GM18870 (cell line): Measurements from ENCODE around the gene RRP36.

Experiments used
- ATAC-seq: cut with Tn5 transposase; IDR thresholded peaks from one replicate; pipeline ENCODE4 v1.9.1; 2021; ENCODE audit warnings: moderate library complexity; ENCODE audit not compliant: unreplicated experiment

The RRP36 gene

DNA sequence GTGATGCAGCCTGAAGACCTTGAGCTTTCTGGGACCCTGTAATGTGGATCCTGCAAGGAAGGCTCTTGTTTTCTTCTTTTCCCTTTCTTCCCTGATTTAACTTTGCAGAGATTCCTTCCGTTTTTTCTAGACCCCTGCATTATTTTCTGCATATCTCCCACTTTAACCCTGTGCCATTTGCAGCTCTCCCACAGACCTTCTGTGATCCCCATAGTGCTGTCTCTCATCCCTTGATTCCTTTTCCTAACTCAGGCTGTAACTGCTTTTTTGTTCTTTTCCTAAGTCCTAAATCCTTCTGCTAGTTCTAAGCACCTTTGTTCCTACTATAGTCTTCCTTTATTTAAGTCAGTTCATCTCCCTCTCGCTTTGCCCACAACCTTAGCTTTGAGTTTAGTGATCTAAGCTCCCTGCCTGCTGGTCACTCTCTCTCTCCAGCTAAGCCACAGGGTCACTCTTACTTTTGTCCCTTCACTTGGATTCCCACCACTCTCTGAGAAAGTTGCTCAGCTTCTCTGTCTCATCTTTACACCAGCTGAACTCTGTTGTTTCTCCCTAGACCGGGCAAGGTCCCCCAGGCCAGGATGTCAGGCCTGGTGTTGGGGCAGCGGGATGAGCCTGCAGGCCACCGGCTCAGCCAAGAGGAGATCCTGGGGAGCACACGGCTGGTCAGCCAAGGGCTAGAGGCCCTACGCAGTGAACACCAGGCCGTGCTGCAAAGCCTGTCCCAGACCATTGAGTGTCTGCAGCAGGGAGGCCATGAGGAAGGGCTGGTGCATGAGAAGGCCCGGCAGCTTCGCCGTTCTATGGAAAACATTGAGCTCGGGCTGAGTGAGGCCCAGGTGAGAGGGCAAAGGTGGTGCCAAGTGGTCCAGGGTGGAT lies 39.6 kb downstream of the RRP36 start:
- ATAC-seq = no peak

DNA sequence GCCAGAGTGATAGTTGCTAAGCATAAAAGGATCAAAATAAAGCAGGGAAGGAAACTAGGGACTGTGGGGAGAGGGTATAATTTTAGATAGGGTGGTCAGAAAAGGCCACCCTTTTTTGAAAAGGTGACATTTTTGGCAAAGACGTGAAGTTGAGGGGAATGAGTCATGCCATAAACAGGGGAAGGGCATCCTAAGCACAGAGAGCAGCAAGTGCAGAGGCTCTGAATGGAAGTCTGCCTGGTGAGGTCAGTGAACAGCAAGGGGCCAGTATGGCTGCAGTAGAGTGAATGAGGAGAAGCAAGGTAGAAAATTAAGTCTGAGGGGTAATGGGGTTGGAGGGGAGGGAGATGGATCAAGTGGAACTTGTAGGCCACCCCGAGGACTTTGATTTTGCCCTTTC lies 40.4 kb downstream of the RRP36 start:
- ATAC-seq = no peak

DNA sequence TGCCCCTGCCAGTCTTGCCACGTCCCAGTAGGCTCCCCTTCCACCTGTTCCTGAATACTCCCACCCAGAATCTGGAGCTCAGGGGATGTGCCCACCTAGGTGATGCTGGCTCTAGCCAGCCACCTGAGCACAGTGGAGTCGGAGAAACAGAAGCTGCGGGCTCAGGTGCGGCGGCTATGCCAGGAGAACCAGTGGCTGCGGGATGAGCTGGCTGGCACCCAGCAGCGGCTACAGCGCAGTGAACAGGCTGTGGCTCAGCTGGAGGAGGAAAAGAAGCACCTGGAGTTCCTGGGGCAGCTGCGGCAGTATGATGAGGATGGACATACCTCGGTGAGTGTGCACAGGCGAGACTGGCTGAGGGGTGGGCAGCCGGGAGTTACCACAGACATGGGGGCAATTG lies 41.4 kb downstream of the RRP36 start:
- no peak for ATAC-seq

DNA sequence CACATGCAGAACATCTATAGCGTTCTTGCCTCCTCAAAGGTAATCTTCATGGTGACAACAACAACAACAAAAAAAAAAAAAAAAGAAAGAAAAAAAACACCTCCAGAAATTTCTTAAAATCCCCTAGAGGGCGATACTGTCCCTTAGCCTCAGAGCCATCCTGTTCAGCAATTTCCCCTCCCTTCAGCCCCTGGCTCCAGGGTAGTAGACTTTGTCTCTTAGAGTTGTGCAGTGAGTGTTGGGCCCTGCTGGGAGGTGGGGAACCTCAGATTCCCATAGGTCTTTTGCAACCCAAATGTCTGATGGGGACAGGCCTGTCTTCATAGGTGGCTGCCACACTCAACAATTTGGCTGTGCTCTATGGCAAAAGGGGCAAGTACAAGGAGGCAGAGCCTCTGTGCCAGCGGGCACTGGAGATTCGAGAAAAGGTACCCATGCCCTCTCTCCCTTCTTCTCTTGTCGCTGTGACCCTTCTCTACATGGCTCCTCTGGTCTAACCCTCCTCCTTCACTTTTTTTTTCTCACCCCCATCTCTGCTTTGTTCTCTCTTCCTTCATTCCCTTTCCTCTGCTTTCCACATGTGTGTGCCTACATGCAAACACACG lies 48.7 kb downstream of the RRP36 start:
- ATAC-seq = no peak

DNA sequence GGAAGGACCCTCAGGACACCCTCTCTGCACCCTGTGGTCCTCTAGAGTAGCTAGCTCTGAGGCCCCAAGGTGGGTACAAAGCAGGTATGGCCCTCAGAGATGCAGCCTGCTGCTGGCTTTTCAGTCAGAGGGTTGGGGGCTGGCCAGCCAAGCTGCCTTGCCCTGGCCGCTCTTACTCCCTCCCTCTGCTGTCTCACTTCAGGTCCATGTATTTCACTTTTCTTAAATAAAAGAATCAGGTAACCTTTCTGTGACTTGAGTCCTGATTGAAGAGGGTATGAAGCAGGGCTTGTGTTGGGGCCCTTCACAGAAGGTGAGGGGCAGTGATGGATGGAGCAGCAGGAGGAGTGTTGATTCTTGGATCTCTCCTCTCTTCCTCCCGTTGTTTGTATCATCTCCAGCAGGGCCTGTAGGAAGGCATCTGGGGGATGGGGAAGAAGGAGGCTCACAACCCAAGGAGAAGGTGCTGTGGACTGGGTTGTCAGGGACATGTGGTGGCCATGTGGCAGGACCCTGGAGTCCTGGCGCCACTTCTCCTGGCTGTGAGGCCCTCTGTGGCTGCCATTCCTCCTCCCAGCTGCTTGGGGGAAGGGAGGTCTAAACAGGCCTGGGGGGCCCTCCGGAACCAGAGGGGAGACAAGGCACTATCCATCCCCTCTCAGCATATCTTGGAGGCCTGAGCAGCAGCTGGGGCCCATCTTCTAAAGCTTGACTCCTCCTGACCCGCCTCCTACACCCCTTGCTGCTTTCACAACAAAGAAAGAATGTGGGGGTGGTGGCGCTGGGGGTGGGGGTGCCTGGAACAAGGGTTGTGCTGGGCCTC lies 53.6 kb downstream of the RRP36 start:
- ATAC-seq = no peak

DNA sequence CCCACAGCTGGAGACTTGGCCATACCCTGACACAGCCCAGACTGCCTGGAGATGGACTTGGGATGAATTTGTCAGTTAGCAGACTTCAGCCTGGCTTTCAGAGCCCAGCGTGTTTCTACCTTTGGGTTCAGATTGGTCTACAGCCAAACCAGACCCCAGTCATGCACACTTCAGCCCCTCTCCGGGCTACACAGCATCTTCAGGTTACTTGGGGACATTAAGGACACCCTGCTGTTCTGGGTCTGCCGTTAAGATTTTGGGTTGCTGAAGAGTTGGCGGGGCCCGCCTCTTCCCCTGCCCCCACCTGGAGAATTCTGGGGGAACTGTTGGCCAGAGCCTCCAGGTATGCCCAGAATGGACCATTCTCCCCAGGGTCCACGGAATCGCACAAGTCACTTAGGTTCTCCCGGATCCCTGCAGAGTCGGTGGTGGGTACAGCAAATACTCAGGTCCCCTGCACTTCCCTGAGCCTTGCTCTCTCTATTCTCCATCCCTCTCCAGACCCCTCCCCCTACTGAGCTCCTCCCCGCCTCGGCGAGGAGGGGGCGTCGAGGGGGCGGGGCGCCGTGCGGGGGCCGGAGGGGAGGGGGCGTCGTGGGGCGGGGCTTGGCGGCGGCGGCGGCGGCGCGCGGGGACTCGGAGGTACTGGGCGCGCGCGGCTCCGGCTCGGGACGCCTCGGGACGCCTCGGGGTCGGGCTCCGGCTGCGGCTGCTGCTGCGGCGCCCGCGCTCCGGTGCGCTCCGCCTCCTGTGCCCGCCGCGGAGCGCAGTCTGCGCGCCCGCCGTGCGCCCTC lies 54.4 kb downstream of the RRP36 start, which contains the start of gene PTK7:
TSS of gene PTK7 (plus strand) at position 645 of the 794 bp plus-strand sequence. CDS start 175 bp downstream, outside the sequence.
- no peak for ATAC-seq

DNA sequence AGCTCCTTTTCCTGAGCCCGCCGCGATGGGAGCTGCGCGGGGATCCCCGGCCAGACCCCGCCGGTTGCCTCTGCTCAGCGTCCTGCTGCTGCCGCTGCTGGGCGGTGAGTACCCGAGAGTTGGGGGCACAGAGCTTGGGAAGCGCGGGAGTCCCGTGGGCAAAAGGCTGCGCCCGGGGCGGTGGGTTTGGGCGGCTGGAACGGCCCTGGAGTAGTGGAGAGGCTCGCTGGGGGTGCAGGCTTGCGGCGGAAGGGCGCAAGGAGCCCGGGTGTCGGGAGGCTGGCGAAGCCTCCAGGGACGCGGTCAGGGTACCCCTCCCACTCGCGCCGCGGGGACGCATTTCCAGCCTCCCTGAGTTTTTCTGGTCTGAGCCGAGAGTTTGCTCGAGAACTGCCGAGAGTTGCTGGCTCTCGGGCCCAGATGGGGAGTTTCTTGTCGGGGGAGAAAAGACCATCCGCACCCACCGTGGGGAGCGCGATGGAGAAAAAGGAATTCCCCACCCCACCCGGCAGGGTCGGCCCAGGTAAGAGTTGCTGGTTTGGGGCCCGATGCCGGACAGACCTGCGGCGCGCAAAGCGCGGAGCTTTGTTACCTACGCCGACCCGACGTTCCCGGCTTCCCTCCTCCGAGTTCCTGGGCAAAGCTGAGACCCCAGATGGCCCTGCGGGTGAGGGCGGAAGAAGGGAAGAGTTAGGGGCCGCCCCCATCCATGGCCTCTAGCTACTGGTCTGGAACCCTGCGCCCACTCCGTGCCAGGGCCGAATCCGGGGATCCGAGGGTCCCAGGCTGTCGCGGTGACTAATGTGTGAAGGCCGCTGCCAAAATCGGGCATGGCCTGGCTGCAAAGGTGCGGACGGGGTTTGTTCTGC lies 55.3 kb downstream of the RRP36 start:
- ATAC-seq = no peak

DNA sequence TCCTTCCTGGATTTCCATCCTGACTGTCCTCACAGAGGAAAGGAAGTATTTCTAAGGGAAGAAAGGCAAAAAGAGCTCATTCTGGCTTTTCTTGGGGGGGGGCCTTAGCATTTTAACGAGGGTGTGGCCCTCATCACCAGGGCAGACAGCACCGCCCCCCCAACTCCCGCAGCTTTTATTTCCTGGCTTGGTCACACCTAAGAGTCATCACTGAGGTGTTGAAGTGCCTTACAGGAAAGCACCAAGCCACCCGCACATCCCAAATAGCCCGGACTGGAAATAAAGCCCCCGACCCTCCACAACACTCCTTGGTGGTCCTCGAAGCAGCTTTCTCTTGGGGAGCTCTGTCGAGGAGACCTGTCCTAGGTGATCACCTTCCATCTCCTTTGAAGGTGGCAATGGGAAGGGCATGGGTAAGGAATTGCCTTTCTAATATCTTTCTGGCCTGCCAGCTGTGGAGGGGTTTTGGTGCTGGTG lies 55.9 kb downstream of the RRP36 start:
- ATAC-seq = no peak

DNA sequence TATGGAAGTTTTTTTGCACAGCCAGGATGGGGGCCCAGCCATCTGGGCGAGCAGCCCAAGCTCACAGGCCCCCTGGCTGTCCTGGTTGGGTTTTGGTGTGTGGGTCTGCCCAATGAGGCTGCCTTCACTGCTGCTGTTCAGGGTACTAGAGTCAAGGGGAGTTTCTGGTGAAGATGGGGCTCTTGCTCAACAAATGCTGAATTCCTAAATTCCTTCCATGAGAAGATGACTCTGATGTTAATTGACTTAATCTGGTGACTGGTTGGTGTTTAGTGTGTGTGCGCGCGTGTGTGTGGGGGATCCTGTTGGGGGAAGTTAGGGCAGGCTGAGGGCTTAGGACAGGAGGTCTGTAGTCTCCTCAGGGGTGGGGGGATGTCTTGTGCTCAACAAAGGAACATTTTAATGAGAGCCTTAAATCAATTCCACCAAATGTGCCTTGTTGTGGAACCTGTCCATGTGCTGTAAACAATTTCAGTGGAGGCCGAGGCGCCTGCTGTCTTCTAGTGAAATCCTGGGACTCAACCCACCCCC lies 56.6 kb downstream of the RRP36 start:
- ATAC-seq = no peak

DNA sequence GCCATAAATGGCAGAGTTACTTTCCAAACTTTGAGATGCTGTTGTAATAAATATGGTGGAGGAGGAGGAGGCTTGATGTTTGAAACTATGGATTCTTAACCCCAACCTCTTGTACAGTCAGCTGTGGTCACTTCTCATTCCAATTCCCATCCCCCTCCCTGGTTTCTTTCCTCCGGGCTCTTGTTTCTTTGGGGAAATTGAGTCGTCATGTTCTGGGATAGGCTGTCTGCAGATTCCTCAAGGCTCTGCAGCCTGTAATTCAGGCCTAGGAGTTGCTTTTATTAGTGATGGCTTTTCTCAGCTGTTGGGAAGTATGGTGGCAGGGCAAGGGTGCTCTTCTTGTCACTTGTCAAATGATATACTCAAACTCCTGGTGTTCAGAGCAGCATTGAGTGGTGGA lies 57.3 kb downstream of the RRP36 start:
- no peak for ATAC-seq
